Endothelial cell (in vitro differentiated cells): ENCODE data around the gene PRRT1B. TPM values are rescaled to one million over a fixed set of nuclear protein-coding genes. Genes with fewer than 3 reads are reported as not detected.
"Not testable (repeated sequence)": the region's sequence is repeated elsewhere in the genome, so short reads cannot be mapped to it uniquely, and the experiment has no call there.

Source experiments
- DNase-seq: peaks from one replicate; pipeline ENCODE4 v3.0.0; 2021; ENCODE audit warnings: low spot score
- H3K27ac Mint-ChIP-seq: one replicate; pipeline ENCODE4 v1.8.0; 2021; ENCODE audit warnings: mixed read lengths, inconsistent platforms; ENCODE audit not compliant: unreplicated experiment
- H3K27me3 Mint-ChIP-seq: one replicate; pipeline ENCODE4 v1.8.0; 2021; ENCODE audit warnings: mild to moderate bottlenecking, moderate library complexity, mixed read lengths, inconsistent platforms; ENCODE audit not compliant: unreplicated experiment
- H3K36me3 Mint-ChIP-seq: one replicate; pipeline ENCODE4 v1.8.0; 2021; ENCODE audit warnings: mild to moderate bottlenecking, low read depth, mixed read lengths, inconsistent platforms; ENCODE audit not compliant: unreplicated experiment
- H3K4me1 Mint-ChIP-seq: one replicate; pipeline ENCODE4 v1.8.0; 2021; ENCODE audit warnings: mild to moderate bottlenecking, mixed read lengths, inconsistent platforms; ENCODE audit not compliant: unreplicated experiment
- H3K4me3 Mint-ChIP-seq: one replicate; pipeline ENCODE4 v1.8.0; 2021; ENCODE audit warnings: mild to moderate bottlenecking, mixed read lengths, inconsistent platforms; ENCODE audit not compliant: unreplicated experiment
- H3K9me3 Mint-ChIP-seq: one replicate; pipeline ENCODE4 v1.8.0; 2021; ENCODE audit warnings: mixed read lengths, inconsistent platforms; ENCODE audit not compliant: unreplicated experiment
- CTCF ChIP-seq: fragments of 200-600 bp; sonication (generic); IDR thresholded peaks from one replicate; pipeline ENCODE4 v1.5.0; 2021; ENCODE audit warnings: antibody characterized with exemption; ENCODE audit not compliant: unreplicated experiment
- total RNA-seq: library from RNA; stranded (reverse); fragmentation: NEBNext Ultra II Directional; extraction: Animal tissue kit (Norgen Biotek cat#: 25700); gene quantifications from one replicate; pipeline ENCODE4 v1.2.1, GENCODE V29; 2021; ENCODE audit not compliant: unreplicated experiment

PRRT1B gene
- total RNA-seq, 1 donor from 2014 or later, result not detected

GRCh38 chr9:131511416-131511815 is 33.9 kb upstream of the PRRT1B start:
- Mint-ChIP-seq H3K9me3 (no peaks in the 10 kb centered on the region), H3K4me3 (no peak overlapping the region), H3K36me3 (peaks cover 54% of the 10 kb centered on the region), H3K27ac (no peak overlapping the region), H3K27me3 (peaks cover 2% of the 10 kb centered on the region), H3K4me1 (no peaks in the 10 kb centered on the region)
- DNase-seq, result no peak
- TF ChIP-seq CTCF, result no peak

GRCh38 chr9:131511880-131512279 is 33.4 kb upstream of the PRRT1B start:
- Mint-ChIP-seq H3K4me3 (no peak overlapping the region), H3K36me3 (peaks cover 51% of the 10 kb centered on the region), H3K27ac (no peak overlapping the region), H3K4me1 (no peaks in the 10 kb centered on the region), H3K27me3 (peaks cover 2% of the 10 kb centered on the region), H3K9me3 (no peaks in the 10 kb centered on the region)
- no peak for TF ChIP-seq CTCF
- no peak for DNase-seq

- Mint-ChIP-seq H3K4me3 (no peak overlapping the region), H3K9me3 (no peaks in the 10 kb centered on the region), H3K4me1 (no peaks in the 10 kb centered on the region), H3K27me3 (peaks cover 7% of the 10 kb centered on the region), H3K27ac (no peak overlapping the region), H3K36me3 (peaks cover 59% of the 10 kb centered on the region)
- no peak for DNase-seq
- no peak for TF ChIP-seq CTCF
Observed at GRCh38 chr9:131513177-131513576, 32.1 kb upstream of the PRRT1B start.

- not testable (repeated sequence) for DNase-seq, H3K4me1 Mint-ChIP-seq, H3K27ac Mint-ChIP-seq, H3K9me3 Mint-ChIP-seq, H3K4me3 Mint-ChIP-seq
- peaks cover 68% of the 10 kb centered on the region for H3K36me3 Mint-ChIP-seq
- H3K27me3 Mint-ChIP-seq, result peaks cover 12% of the 10 kb centered on the region
Observed at GRCh38 chr9:131515559-131516031, 29.7 kb upstream of the PRRT1B start.

GRCh38 chr9:131516100-131516499 is 29.2 kb upstream of the PRRT1B start:
- TF ChIP-seq CTCF, result no peak
- H3K4me1 Mint-ChIP-seq, result no peaks in the 10 kb centered on the region
- DNase-seq, result no peak
- no peak overlapping the region for H3K4me3 Mint-ChIP-seq
- peaks cover 12% of the 10 kb centered on the region for H3K27me3 Mint-ChIP-seq
- H3K9me3 Mint-ChIP-seq, result no peaks in the 10 kb centered on the region
- no peak overlapping the region for H3K27ac Mint-ChIP-seq
- peaks cover 65% of the 10 kb centered on the region for H3K36me3 Mint-ChIP-seq
